22Rv1 (cell line): ENCODE results near the gene LGR5.

Experiments used
- H3K27ac ChIP-seq: fragments of 450-650 bp; 2 replicates; pipeline ENCODE4 v1.5.1; 2017
- ZFX ChIP-seq: fragments of 450-650 bp; IDR thresholded peaks from 2 replicates; pipeline ENCODE4 v1.6.1; 2017; ENCODE audit warnings: antibody characterized with exemption, borderline replicate concordance
- TF ChIP-seq, protein P1 (sequence below): fragments of 450-650 bp; IDR thresholded peaks from 2 replicates; pipeline ENCODE4 v1.5.1; 2017; ENCODE audit warnings: mild to moderate bottlenecking

LGR5 gene

DNA sequence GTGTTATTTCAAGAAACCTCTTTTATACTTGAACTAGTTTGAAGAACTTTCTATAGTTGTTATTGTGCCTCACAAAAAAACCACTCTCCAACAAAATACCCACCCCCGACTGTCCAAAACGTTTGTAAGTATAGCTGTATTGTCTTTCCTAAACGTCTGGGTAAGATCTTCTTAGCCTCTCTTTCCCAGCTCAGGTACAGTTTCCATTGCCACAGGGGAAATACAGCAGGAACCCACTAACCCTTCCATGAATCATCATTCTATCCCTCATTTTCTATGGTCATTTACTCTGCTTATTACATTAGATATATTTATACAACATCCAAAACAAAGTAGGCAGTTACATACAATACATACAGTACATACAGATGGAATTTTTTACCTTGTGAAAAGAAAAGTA, 153.2 kb downstream of the LGR5 start:
- TF ChIP-seq ZFX, result no peak
- TF ChIP-seq, protein P1, sequence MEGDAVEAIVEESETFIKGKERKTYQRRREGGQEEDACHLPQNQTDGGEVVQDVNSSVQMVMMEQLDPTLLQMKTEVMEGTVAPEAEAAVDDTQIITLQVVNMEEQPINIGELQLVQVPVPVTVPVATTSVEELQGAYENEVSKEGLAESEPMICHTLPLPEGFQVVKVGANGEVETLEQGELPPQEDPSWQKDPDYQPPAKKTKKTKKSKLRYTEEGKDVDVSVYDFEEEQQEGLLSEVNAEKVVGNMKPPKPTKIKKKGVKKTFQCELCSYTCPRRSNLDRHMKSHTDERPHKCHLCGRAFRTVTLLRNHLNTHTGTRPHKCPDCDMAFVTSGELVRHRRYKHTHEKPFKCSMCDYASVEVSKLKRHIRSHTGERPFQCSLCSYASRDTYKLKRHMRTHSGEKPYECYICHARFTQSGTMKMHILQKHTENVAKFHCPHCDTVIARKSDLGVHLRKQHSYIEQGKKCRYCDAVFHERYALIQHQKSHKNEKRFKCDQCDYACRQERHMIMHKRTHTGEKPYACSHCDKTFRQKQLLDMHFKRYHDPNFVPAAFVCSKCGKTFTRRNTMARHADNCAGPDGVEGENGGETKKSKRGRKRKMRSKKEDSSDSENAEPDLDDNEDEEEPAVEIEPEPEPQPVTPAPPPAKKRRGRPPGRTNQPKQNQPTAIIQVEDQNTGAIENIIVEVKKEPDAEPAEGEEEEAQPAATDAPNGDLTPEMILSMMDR, result no peak

DNA sequence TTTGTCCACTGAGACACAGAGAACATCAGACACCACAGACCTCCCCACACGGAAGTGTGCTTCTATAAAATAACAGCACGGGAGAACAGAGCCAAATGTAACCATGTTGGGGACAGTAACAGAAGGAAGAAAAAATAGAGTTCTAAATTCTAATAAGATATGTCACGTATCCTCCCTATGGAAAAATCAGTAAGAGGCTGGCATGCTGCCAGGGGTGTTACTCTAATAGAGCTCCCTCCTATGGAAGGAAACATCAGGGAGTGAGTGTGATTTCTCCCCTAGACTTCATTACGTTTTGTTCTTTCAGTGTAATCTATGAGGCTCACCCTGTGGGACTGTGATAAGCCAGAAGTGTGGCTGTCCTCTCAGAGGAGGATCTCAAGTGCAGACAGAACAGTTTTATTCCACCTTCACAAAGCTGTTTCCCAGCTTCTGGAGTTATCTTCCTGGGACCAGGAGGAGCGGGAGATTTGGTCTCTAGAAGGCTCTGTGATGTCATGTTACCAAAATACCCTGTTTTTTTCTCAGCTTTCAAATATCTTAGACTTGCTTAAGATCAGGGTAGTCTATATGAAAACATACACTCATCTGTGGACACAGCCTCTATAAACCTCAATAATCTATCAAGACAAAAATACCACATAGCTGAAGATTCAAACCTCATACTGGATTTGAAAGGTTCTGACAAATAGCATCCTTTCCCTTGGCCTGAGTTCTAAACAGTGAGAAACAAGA, 154.8 kb downstream of the LGR5 start:
- H3K27ac ChIP-seq, result no peak overlapping the region
- TF ChIP-seq ZFX, result no peak
- TF ChIP-seq, protein P1, result no peak

More for the DNA sequence above, 153.2 kb downstream of the LGR5 start:
- no peak overlapping the region for H3K27ac ChIP-seq

DNA sequence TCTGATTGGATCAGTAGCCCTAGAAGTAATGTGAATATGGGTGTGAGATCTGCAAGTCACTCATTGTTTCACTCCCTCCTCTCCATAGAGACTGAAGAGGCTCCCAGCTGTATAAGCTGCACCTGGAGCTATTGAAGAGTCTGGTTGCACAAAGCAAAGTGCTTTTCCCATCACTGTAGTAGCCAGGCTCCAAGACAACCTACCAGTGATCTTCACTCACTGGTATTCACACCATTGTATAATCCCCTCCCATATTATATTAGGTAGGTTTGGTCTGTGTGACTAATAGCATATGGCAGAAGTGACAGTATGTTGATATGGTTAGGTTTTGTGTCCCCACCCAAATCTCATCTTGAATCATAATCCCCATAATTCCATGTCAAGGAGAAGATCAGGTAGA, 159.6 kb downstream of the LGR5 start:
- TF ChIP-seq, protein P1, result no peak
- TF ChIP-seq ZFX, result no peak
- no peak overlapping the region for H3K27ac ChIP-seq

DNA sequence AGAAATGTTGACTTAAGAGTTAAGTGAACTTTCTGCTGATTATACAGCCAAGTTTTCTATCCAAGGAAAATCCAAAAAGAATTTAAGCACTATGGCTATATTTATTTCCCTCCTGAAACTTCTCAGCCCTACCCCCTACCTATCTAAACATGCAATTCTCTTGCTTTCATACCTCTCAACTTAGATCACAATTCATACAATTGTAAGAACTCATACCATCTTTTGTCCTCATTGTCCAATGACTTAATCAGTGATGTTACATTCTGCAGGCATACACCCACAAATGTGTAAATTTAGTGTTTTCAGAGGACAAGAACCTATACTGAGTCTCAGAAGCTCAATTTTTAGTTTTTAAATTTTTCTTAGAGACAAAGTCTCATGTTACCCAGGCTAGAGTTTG, 161.9 kb downstream of the LGR5 start:
- TF ChIP-seq, protein P1, result no peak
- no peak for TF ChIP-seq ZFX

DNA sequence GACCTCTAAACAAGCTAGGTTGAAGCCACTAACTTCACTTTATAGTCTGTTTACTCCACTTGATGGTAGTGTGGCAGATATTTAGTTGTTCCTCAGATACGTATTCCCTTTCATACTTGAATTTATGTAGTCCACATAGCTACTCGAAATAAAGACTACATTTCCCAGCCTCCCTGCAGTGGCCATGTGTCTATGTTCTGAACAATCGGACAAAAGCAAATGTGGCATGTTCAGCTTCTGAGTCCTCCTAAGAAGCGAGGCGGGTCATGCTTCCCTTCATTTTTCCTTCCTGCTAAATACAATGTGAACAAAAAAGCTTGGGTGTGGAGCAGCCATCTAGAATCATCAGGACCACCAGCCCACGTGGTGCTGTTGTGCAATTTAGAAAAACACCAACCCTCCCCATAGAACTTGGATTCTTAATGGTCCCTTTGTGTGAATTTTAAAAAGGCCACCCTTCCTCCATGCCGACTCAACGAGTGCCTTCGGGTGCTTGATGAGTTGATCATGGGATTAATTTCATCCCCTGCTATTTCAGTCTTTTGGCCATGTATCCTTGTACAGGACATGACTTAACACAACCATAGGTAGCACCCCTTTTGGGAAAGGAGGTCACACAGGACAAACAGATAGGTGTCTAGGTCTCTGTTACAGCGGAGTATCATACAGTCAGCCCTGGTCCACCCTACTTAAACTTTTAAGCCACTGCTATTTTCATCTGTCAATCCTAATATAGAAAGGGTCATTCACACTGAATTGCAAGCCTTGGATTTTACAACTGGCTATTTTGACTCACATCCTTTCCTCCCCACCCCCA, 163.4 kb downstream of the LGR5 start:
- no peak overlapping the region for H3K27ac ChIP-seq
- no peak for TF ChIP-seq ZFX
- TF ChIP-seq, protein P1, result no peak

More for the DNA sequence above, 161.9 kb downstream of the LGR5 start:
- no peak overlapping the region for H3K27ac ChIP-seq

DNA sequence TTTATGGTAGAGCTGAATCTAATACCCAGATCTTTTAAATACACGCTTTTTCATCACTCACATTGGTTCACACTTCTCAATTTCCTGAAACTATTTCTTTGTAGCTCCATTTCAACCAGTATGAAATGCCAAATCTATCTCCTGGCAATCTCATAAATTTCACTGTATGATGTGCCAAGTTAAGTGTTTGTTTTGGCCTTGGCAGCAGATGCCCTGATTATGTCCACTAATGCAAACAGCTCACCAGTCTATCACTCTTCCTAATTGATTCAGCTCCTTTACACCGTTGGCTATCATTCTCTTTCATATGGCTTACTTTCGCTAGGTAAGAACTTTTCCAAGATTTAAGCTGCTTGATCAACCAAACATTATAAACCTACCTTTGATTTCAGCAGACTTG, 165.4 kb downstream of the LGR5 start:
- TF ChIP-seq, protein P1, result no peak
- no peak for TF ChIP-seq ZFX
- H3K27ac ChIP-seq, result no peak overlapping the region
